Astrocyte of the cerebellum (primary cell): ENCODE data around the gene PCDH9.

Experiments
- DNase-seq: peaks from one replicate; pipeline ENCODE4 v3.0.0-alpha.2; 2011; ENCODE audit warnings: low read depth
- H3K4me3 ChIP-seq: 2 replicates; pipeline ENCODE4 v1.5.1; 2011; ENCODE audit warnings: mild to moderate bottlenecking, low read depth, low read length, moderate library complexity
- in situ Hi-C: cut with HindIII; loops from 2 replicates; pipeline ENCODE4 v1.10.0; 2017; ENCODE audit warnings: low sequenced_read_pairs
- TF ChIP-seq, protein P1 (sequence below): IDR thresholded peaks from 2 replicates; pipeline ENCODE4 v1.5.1; 2012; ENCODE audit warnings: low read length, low read depth, moderate library complexity, mild to moderate bottlenecking; ENCODE audit errors: missing control alignments

PCDH9 gene

DNA sequence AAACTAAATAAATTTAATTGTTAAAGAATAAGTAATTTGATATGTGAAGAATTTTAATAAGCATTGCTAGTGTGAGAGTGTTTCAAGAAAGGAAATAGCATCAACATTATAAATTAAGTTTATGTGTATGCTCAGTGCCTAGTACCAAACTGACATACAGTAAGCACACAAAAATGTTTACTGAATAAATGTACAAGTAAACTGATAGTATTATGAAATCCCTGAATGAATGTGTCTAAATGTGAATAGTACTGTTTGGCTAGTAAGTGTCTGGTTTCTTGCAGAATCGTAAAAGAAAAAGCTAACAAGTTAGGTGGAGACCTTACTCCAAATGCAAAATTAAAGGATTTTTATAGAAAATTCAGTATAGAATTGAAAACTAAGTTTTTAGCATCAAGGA, 233.6 kb downstream of the PCDH9 start:
- in situ Hi-C loops, result no loop called here
- TF ChIP-seq, protein P1, sequence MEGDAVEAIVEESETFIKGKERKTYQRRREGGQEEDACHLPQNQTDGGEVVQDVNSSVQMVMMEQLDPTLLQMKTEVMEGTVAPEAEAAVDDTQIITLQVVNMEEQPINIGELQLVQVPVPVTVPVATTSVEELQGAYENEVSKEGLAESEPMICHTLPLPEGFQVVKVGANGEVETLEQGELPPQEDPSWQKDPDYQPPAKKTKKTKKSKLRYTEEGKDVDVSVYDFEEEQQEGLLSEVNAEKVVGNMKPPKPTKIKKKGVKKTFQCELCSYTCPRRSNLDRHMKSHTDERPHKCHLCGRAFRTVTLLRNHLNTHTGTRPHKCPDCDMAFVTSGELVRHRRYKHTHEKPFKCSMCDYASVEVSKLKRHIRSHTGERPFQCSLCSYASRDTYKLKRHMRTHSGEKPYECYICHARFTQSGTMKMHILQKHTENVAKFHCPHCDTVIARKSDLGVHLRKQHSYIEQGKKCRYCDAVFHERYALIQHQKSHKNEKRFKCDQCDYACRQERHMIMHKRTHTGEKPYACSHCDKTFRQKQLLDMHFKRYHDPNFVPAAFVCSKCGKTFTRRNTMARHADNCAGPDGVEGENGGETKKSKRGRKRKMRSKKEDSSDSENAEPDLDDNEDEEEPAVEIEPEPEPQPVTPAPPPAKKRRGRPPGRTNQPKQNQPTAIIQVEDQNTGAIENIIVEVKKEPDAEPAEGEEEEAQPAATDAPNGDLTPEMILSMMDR, result no peak
- DNase-seq, result no peak
- H3K4me3 ChIP-seq, result no peak overlapping the region

DNA sequence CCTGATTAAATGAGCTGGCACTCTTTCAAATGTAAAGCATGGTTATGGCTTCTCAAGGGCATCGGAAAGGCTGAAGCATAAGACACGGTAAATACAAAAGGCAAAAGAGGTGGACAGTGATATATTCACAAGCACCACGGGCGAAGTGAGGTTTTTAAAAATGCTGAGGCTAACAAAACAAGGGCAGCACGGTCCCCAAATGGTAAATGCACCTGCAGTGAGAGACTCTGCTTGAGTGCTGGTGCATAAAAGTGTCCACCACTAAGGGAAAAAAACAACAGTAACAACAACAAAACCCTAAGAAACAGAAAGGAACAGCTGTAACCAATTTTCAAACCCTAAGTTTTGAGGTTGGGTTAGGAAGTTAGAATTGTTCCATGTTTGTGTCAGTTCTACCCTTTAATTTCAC, 234.9 kb downstream of the PCDH9 start:
- TF ChIP-seq, protein P1, result no peak
- in situ Hi-C loops, result no loop called here
- no peak overlapping the region for H3K4me3 ChIP-seq
- no peak for DNase-seq

DNA sequence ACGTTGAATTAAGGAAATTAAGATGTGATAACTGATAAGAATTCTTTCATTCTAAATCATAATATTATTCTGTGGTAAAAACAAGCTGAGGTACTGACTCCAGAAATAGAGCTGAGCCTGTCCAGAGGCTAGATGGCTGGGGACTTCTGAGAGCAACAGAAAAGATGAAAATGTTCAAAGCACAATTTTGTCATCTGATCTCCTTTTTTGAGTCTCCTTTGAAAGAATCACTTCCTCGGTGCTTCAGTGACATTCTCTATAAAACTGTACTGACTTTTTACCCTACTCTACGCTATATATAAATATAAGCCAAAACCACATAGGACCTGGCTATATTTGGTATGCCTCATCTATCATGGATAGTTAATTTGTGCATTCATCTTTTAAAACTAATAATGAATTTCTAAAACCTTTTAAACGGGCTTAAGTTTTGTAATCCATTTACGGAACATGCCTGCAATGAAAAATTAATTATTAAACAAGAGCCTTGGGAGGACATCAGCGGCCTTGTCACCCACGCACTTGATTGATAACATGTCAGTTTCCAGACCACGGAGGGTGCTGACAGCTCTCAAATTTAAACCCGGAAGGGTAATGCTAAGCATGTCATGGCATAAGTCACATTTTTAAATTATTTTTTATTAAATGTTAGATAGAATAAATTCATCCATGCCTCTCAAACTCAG, 235.5 kb downstream of the PCDH9 start:
- no peak for DNase-seq
- in situ Hi-C loops, result no loop called here
- H3K4me3 ChIP-seq, result peak overlapping the region; percentile 33
- TF ChIP-seq, protein P1, result no peak

DNA sequence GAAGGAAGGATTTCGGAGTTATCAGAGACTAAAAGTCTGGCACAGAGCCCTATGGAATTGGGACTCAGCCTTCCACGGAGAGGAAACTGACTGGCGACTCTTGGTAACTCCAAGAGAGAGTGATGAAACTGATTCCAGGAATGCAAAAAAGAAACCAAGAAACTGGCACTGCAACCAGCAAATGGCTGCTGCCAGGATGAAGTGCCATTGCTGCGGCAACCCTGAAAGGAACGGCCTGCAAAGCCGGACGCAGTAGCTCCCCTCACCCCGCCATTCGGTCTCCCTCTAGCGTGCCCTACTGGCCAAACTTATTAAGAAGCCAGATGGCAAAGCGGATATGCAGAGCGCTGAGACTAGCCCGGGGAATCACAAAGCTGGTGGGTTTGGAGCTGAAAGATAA, 236.0 kb downstream of the PCDH9 start:
- peak; percentile 42 for DNase-seq
- peak overlapping the region; percentile 33 for H3K4me3 ChIP-seq
- in situ Hi-C loops, result no loop called here
- TF ChIP-seq, protein P1, result peak; percentile 86

DNA sequence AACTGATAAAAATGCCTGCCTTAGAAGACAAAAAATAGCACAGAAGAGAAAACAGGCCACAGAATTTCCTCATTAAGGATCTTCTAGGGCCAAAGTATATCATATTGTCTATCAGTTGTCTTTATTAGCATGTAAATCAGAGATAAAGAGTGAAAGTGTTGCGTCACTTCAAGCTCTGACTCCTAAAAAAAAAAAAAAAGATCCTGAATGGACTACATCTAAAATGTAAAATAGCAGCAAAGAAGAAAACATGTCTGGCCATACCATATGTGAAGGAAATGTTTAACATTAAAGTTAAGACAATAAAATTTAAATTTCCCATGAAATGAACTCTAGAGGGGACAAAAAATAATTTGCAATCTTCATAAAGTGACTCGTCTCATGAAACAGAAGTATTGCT, 237.4 kb downstream of the PCDH9 start:
- no peak for DNase-seq
- in situ Hi-C loops, result no loop called here
- H3K4me3 ChIP-seq, result no peak overlapping the region
- TF ChIP-seq, protein P1, result no peak

DNA sequence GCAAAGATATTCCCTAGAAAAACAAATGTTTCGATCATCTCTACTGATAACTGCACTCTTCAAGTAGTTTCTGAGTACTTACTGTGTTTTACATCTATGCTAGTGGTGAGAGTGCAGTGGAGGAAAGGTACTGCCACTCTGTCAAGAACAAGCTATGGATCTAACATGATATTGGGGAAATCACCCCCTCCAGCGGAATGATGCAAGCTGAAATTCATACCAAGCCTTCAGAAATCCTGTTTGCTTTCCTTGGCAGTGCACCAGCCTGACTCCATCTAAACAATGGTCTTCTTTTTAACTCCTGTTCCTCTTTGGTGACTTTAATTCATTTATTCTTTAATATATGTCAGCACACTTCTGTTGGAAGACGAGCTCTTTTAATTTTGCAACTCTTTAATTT, 238.0 kb downstream of the PCDH9 start:
- DNase-seq, result peak; percentile 60
- H3K4me3 ChIP-seq, result no peak overlapping the region
- in situ Hi-C loops, result no loop called here
- TF ChIP-seq, protein P1, result peak; percentile 5
